22Rv1 (cell line): ENCODE results near the gene P2RY8.

ENCODE experiments used
- H3K27ac ChIP-seq: fragments of 450-650 bp; 2 replicates; pipeline ENCODE4 v1.5.1; 2017
- ZFX ChIP-seq: fragments of 450-650 bp; IDR thresholded peaks from 2 replicates; pipeline ENCODE4 v1.6.1; 2017; ENCODE audit warnings: antibody characterized with exemption, borderline replicate concordance
- TF ChIP-seq, protein P1 (sequence below): fragments of 450-650 bp; IDR thresholded peaks from 2 replicates; pipeline ENCODE4 v1.5.1; 2017; ENCODE audit warnings: mild to moderate bottlenecking

Gene P2RY8

DNA sequence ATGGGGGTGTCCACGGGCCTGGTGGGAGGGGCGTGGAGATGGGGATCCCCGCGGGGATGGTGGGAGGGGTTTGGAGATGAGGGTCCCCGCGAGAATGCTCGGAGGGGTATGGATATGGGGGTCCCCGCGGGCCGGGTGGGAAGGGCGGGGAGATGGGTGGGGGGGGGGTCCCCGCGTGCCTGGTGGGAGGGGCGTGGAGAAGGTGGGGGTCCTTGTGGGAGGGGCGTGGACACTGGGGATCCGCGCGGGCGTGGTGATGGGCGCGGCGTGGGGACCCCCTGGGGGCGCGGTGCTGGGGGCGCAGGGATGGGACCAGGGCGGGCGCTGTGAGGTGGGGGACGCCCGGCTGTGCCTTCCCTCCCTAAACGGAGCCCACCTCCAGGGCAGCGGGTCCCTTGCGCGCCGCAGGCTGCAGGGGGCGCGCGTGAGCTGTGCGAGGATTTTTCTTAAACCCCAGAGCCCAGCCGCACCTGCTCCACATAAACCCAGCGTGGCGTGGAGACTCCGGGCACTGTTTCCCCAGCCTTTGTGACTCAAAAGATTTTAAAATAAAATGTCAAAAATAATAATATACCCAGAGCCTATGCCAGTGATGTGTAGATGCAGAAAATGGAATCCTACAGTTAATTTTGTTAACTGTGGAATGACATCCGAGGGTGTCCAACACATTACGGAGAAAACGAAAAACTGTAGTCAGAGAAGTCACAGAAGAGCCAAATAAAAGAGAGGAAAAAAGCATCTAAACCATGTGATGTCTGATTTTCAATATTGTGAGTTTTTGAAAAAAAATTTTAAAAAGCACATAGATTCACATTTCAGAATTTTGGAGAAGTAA is 82.8 kb downstream of the P2RY8 start:
- no peak overlapping the region for H3K27ac ChIP-seq
- no peak for TF ChIP-seq ZFX
- TF ChIP-seq, protein P1, sequence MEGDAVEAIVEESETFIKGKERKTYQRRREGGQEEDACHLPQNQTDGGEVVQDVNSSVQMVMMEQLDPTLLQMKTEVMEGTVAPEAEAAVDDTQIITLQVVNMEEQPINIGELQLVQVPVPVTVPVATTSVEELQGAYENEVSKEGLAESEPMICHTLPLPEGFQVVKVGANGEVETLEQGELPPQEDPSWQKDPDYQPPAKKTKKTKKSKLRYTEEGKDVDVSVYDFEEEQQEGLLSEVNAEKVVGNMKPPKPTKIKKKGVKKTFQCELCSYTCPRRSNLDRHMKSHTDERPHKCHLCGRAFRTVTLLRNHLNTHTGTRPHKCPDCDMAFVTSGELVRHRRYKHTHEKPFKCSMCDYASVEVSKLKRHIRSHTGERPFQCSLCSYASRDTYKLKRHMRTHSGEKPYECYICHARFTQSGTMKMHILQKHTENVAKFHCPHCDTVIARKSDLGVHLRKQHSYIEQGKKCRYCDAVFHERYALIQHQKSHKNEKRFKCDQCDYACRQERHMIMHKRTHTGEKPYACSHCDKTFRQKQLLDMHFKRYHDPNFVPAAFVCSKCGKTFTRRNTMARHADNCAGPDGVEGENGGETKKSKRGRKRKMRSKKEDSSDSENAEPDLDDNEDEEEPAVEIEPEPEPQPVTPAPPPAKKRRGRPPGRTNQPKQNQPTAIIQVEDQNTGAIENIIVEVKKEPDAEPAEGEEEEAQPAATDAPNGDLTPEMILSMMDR = peak; percentile 95

DNA sequence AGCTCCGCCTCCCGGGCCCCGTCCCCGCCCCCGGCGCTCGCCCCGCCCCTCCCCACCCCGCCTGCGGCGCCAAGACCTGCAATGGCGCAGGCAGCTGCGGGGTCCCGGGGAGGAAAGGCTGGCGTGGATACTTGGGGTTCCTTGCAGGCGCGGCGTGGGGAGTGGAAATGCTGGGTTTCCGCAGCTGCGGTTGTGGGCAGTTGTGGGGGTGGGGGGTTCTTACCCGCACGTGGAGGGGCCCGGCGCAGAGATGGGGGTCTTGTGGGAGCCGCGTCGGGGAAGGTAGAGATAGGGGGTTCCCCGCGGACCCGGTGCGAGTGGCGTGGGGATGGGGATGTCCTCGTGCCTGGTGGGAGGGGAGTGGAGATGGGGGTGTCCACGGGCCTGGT is 83.6 kb downstream of the P2RY8 start:
- TF ChIP-seq ZFX = no peak
- TF ChIP-seq, protein P1 = no peak
- H3K27ac ChIP-seq = peak overlapping the region; percentile 67

DNA sequence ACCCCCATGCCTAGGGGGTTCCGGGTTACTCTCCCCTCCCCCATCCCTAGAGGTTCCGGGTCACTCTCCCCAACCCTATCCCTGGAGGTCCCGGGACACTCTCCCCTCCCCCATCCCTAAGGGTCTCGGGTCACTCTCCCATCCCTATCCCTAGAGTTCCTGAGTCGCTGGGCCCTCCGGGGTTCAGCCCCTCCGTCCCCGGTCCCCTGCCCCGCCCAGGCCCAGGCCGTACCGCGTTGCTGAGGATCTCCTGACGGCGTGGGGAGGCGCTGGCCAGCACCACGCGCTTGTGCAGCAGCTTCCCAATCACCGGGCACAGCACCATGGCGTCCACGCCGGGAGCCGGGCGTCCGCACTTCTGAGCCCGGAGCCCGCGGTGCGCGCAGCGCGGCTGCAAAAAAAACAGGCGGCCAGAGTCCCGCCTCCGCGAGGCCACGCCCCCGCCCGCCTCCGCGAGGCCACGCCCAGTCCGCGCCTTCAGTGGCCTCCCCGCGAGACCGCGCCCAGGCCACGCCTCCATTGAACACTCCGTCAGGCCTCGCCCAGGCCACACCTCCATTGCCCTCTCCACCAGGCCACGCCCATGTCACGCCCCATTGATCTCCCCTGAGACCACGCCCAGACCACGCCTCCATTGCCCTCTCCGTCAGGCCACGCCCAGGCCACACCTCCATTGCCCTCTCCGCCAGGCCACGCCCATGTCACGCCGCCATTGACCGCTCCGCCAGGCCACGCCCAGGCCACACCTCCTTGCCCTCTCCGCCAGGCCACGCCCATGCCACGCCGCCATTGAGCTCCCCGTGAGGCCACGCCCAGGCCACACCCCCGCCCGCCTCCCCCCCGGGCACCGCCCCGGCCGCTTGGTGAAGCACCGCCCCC is 84.2 kb downstream of the P2RY8 start, which contains the start of gene ASMTL:
TSS of gene ASMTL (minus strand) at position 394 of the 879 bp plus-strand sequence. CDS start at position 325, 69 bp downstream.
- peak within 1 kb of the TSS; percentile 74 for H3K27ac ChIP-seq
- TF ChIP-seq, protein P1 = no peak
- no peak for TF ChIP-seq ZFX

DNA sequence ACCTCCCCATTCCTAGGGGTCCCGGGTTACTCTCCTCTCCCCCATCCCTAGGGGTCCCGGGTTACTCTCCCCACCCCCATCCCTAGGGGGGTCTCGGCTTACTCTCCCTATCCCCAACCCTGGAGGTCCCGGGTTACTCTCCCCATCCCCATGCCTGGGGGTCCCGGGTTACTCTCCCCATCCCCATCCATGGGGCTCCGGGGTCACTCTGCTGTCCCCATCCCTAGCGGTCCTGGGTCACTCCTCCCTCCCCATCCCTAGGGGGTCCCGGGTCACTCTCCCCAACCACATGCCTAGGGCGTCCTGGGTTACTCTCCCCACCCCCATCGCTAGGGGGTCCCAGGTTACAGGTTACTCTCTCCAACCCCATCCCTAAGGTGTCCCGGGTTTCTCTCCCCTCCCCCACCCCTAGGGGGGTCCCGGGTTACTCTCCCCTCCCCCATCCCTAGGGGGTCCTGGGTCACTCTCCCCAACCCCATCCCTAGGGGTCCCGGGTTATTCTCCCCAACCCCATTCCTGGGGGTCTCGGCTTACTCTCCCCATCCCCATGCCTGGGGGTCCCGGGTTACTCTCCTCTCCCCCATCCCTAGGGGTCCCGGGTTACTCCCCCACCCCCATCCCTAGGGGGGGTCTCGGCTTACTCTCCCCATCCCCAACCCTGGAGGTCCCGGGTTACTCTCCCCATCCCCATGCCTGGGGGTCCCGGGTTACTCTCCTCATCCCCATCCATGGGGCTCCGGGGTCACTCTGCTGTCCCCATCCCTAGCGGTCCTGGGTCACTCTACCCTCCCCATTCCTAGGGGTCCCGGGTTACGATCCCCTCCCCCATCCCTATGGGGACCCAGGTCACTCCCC is 85.1 kb downstream of the P2RY8 start:
- TF ChIP-seq ZFX = no peak
- TF ChIP-seq, protein P1 = no peak
- peak overlapping the region; percentile 74 for H3K27ac ChIP-seq

DNA sequence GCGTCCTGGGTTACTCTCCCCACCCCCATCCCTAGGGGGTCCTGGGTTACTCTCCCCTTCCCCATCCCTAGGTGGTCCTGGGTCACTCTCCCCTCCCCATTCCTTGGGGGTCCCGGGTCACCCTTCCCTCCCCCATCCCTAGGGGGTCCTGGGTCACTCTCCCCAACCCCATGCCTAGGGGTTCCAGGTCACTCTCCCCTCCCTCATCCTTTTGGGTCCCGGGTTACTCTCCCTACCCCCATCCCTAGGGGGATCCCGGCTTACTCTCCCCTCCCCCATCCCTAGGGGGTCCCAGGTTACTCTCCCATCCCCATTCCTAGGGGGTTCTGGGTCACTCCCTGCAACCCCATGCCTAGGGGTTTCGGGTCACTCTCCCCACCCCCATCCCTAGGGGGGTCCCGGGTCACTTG is 85.7 kb downstream of the P2RY8 start:
- no peak for TF ChIP-seq ZFX
- TF ChIP-seq, protein P1 = no peak
- no peak overlapping the region for H3K27ac ChIP-seq

DNA sequence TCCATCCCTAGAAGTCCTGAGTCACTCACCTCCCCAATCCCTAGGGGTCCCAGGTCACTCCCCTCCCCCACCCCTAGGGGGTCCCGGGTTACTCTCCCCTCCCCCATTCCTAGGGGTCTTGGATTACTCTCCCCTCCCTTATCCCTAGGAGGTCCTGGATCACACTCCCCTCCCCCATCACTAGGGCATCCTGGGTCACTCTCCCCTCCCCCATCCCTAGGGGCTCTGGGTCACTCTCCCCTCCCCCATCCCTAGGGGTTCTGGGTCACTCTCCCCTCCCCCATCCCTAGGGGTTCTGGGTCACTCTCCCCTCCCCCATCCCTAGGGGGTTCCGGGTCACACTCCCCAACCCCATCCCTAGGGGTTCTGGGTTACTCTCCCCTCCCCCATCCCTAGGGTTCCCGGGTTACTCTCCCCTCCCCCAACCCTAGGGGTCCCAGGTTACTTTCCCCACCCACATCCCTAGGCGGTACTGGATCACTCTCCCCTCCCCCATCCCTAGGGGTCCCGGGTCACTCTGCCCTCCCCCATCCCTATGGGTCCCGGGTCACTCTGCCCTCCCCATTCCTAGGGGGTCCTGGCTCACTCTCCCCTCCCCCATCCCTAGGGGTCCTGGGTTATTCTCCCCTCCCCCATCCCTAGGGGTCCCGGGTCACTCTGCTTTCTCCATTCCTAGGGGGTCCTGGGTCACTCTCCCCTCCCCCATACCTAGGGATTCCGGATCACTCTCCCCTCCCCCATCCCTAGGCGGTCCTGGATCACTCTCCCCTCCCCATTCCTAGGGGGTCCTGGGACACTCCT is 86.4 kb downstream of the P2RY8 start:
- no peak overlapping the region for H3K27ac ChIP-seq
- TF ChIP-seq, protein P1 = no peak
- TF ChIP-seq ZFX = no peak
